ENCODE results near the gene GALNT2.

DNA sequence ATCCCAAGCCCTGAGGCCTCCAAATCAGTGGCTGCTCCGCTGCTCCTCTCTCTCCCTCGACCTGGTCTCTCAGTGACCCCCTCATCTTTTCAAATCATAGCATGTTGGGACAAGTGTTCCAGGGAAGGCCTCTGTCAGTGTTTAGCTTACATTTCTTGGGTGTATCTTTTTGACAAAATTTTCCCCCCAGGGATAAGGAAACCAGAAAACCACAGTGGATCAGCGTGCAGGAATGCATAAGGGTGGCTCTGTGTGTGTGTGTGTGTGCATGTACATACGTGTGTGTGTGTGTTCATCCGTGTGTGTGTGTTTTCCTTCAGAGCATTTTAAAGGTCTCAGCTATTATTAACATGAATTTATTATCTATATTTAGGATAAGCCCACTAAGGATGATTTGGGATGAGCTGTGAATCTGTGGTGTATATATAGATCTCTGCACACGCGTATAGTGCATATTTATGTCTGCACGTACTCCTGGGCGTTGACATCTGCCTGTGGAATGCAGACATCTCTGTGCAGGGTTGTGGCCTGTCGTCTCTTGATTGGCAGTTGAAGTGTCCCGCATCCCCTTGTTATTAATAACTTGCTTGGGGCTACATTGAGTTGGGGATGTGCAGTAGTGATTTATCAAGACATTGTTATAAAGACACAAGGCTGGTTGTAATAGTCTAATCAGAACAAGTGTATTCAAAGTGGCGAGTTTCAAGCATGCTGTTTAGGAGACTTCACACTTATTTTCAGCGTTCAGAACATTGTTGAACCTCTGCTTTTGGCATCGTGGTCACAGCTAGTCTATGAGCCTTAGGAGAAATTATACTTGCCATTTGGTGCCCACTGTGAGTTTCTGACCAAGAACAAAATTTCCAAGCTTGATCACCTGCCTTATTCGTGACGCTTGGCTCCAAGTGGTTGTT is 55.6 kb downstream of the GALNT2 start:
- TF ChIP-seq, protein P1, sequence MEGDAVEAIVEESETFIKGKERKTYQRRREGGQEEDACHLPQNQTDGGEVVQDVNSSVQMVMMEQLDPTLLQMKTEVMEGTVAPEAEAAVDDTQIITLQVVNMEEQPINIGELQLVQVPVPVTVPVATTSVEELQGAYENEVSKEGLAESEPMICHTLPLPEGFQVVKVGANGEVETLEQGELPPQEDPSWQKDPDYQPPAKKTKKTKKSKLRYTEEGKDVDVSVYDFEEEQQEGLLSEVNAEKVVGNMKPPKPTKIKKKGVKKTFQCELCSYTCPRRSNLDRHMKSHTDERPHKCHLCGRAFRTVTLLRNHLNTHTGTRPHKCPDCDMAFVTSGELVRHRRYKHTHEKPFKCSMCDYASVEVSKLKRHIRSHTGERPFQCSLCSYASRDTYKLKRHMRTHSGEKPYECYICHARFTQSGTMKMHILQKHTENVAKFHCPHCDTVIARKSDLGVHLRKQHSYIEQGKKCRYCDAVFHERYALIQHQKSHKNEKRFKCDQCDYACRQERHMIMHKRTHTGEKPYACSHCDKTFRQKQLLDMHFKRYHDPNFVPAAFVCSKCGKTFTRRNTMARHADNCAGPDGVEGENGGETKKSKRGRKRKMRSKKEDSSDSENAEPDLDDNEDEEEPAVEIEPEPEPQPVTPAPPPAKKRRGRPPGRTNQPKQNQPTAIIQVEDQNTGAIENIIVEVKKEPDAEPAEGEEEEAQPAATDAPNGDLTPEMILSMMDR (IDR thresholded peaks at IDR 0.05; ENCODE audit: insufficient read depth, low read length): no peak
- TF ChIP-seq, protein P2, sequence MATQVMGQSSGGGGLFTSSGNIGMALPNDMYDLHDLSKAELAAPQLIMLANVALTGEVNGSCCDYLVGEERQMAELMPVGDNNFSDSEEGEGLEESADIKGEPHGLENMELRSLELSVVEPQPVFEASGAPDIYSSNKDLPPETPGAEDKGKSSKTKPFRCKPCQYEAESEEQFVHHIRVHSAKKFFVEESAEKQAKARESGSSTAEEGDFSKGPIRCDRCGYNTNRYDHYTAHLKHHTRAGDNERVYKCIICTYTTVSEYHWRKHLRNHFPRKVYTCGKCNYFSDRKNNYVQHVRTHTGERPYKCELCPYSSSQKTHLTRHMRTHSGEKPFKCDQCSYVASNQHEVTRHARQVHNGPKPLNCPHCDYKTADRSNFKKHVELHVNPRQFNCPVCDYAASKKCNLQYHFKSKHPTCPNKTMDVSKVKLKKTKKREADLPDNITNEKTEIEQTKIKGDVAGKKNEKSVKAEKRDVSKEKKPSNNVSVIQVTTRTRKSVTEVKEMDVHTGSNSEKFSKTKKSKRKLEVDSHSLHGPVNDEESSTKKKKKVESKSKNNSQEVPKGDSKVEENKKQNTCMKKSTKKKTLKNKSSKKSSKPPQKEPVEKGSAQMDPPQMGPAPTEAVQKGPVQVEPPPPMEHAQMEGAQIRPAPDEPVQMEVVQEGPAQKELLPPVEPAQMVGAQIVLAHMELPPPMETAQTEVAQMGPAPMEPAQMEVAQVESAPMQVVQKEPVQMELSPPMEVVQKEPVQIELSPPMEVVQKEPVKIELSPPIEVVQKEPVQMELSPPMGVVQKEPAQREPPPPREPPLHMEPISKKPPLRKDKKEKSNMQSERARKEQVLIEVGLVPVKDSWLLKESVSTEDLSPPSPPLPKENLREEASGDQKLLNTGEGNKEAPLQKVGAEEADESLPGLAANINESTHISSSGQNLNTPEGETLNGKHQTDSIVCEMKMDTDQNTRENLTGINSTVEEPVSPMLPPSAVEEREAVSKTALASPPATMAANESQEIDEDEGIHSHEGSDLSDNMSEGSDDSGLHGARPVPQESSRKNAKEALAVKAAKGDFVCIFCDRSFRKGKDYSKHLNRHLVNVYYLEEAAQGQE (IDR thresholded peaks at IDR 0.05; ENCODE audit: insufficient replicate concordance, low read depth): no peak
- TF ChIP-seq GABPA (IDR thresholded peaks at IDR 0.05; ENCODE audit: low read depth): no peak
- no peak for TF ChIP-seq POLR2AphosphoS5 (IDR thresholded peaks at IDR 0.05; ENCODE audit: low read depth)
